ENCODE measurements around the gene CGB5. TPM values are rescaled to one million over a fixed set of nuclear protein-coding genes. Genes with fewer than 3 reads are reported as not detected.

Gene CGB5
- total RNA-seq, 4 donors from 2014 or later = not detected

DNA sequence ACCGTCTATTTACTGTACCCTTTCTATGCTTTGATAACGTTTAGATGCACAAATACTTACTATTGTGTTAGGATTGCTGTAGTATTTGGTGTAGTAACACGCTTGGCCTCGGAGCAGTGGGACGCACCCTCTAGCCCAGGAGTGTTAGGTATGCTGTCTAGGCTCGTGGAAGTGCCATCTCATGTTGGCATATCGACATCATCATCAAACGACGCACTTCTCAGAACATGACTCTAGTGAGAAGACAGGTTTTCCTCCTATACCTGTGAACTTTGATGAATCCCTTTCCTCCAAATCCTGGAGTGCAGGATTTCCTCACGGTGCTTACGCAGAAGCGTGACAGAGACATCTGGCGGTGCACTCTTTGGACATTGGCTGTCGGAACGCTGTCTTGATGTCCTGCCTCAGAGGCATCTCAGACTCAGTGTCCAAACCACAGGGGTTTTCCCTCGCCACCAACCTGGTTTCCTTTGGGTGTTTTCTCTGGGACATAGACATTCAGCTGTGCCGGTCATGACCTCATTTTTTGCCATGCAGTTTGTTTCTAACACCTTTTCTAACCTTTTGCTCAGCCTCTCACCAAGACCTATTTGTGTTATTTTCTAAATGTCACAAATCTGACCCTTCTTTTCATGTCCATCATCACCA lies 47.9 kb downstream of the CGB5 start:
- no peak for DNase-seq (ENCODE audit: extremely low spot score)
- H3K27me3 ChIP-seq = no peaks in the 10 kb centered on the region
- peaks cover 28 to 49% (median 37%) of the 10 kb centered on the region in 4 donors for H3K4me1 ChIP-seq
- WGBS = 93% methylated on average over 17 of the region's 17 CpGs
- peaks cover 58 to 97% (median 82%) of the 10 kb centered on the region in 4 donors for H3K36me3 ChIP-seq
- no peak for TF ChIP-seq POLR2A (IDR thresholded peaks at IDR 0.05; ENCODE audit: low read depth)
- TF ChIP-seq POLR2AphosphoS5 (IDR thresholded peaks at IDR 0.05) = no peak
- TF ChIP-seq CTCF (IDR thresholded peaks at IDR 0.05) = no peak
- TF ChIP-seq EP300 (IDR thresholded peaks at IDR 0.05) = no peak
- intact Hi-C loops (cut with DNase I) = no loop called here
- H3K27ac ChIP-seq (replicated peaks in 1 of 4) = no peak overlapping the region
- no peaks in the 10 kb centered on the region for H3K9me3 ChIP-seq
- no peak overlapping the region for H3K4me3 ChIP-seq

DNA sequence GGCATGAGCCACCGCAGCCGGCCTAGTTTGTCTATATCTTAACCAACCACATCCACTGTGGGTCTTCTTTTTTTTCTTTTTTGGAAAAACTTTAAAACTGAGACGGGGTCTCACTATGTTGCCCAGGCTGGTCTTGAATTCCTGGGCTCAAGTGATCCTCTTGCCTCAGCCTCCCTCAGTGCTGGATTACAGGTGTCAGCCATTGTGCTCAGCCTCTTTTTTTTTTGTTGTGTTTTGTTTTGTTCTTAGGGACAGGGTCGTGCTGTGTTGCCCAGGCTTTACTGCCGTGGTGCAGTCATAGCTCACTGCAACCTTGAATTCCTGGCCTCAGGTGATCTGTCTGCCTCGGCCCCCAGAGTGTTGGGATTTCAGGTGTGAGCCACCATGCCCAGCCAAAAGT lies 49.0 kb downstream of the CGB5 start:
- 92% methylated on average over 6 of the region's 6 CpGs for WGBS
- TF ChIP-seq CTCF (IDR thresholded peaks at IDR 0.05) (no peak), POLR2A (IDR thresholded peaks at IDR 0.05; ENCODE audit: low read depth) (no peak), POLR2AphosphoS5 (IDR thresholded peaks at IDR 0.05) (no peak), EP300 (IDR thresholded peaks at IDR 0.05) (no peak)

More for the DNA sequence above, 49.0 kb downstream of the CGB5 start:
- intact Hi-C loops (cut with DNase I) = no loop called here
- Histone ChIP-seq H3K9me3 (no peaks in the 10 kb centered on the region), H3K4me1 (peaks cover 16 to 41% (median 29%) of the 10 kb centered on the region in 4 donors), H3K27ac (replicated peaks in 1 of 4) (no peak overlapping the region), H3K27me3 (no peaks in the 10 kb centered on the region), H3K4me3 (no peak overlapping the region), H3K36me3 (peaks cover 65 to 99% (median 91%) of the 10 kb centered on the region in 4 donors)
- no peak for DNase-seq (ENCODE audit: extremely low spot score)

Small RNA genes within 50 kb of the gene (small RNA-seq; reads per million reads assigned to genes)
- gene MIR6798 = 0 reads per million in 3 donors
- 0 reads per million in 3 donors for gene RN7SL708P

Other genes starting within 250 kb of the CGB5 start
- gene BCAT2, start 232.8 kb upstream of the CGB5 start, total RNA-seq = 10 to 100 TPM; 59.0 to 93.3 (median 63.9) TPM
- 1 to 10 TPM; 7.1 to 8.9 (median 7.8) TPM for gene HSD17B14, start 207.4 kb upstream of the CGB5 start, total RNA-seq
- 10 to 100 TPM; 11.4 to 27.4 (median 18.9) TPM for gene PLEKHA4, start 175.2 kb upstream of the CGB5 start, total RNA-seq
- gene PPP1R15A, start 171.4 kb upstream of the CGB5 start, total RNA-seq = 10 to 100 TPM; 40.3 to 98.7 (median 64.4) TPM
- 1 to 10 TPM in 1 of 4 donors, under 1 TPM in 3; 0.75 to 1.3 (median 0.83) TPM for gene TULP2, start 145.1 kb upstream of the CGB5 start, total RNA-seq
- gene NUCB1, start 143.5 kb upstream of the CGB5 start, total RNA-seq = 100 to 1,000 TPM; 179 to 356 (median 284) TPM
- gene DHDH, start 110.1 kb upstream of the CGB5 start, total RNA-seq = under 1 TPM in 1 of 4 donors, not detected in 3; 0.57 TPM
- gene BAX, start 89.0 kb upstream of the CGB5 start, total RNA-seq = 10 to 100 TPM; 39.0 to 50.4 (median 42.3) TPM
- gene FTL, start 78.5 kb upstream of the CGB5 start, total RNA-seq = 1,000 to 10,000 TPM; 3,246 to 4,339 (median 3,896) TPM
- 10 to 100 TPM; 33.3 to 39.3 (median 37.3) TPM for gene GYS1, start 50.5 kb upstream of the CGB5 start, total RNA-seq
- gene RUVBL2, start 50.0 kb upstream of the CGB5 start, total RNA-seq = 100 to 1,000 TPM in 2 of 4 donors, 10 to 100 TPM in 2; 72.7 to 113 (median 97.6) TPM
- not detected for gene LHB, start 26.8 kb upstream of the CGB5 start, total RNA-seq
- gene CGB3, start 19.5 kb upstream of the CGB5 start, total RNA-seq = not detected
- not detected for gene CGB2, start 12.0 kb upstream of the CGB5 start, total RNA-seq
- gene CGB1, start 7.0 kb upstream of the CGB5 start, total RNA-seq = not detected
- not detected for gene CGB8, start 5.3 kb downstream of the CGB5 start, total RNA-seq
- not detected for gene CGB7, start 13.9 kb downstream of the CGB5 start, total RNA-seq
- gene NTF4, start 21.0 kb downstream of the CGB5 start, total RNA-seq = not detected
- not detected for gene KCNA7, start 28.9 kb downstream of the CGB5 start, total RNA-seq
- gene SNRNP70, start 41.6 kb downstream of the CGB5 start, total RNA-seq = 100 to 1,000 TPM; 101 to 209 (median 145) TPM
- 10 to 100 TPM in 3 of 4 donors, 1 to 10 TPM in 1; 7.5 to 21.4 (median 15.5) TPM for gene LIN7B, start 70.5 kb downstream of the CGB5 start, total RNA-seq
- 1 to 10 TPM in 3 of 4 donors, under 1 TPM in 1; 0.83 to 3.3 (median 1.9) TPM for gene C19orf73, start 75.3 kb downstream of the CGB5 start, total RNA-seq
- 1 to 10 TPM; 3.3 to 8.4 (median 5.3) TPM for gene PPFIA3, start 75.7 kb downstream of the CGB5 start, total RNA-seq
- gene HRC, start 111.5 kb downstream of the CGB5 start, total RNA-seq = 10 to 100 TPM in 1 of 4 donors, 1 to 10 TPM in 2, under 1 TPM in 1; 0.83 to 11.1 (median 4.1) TPM
- gene TRPM4, start 113.9 kb downstream of the CGB5 start, total RNA-seq = 10 to 100 TPM; 19.9 to 38.8 (median 27.9) TPM

Data from esophagus muscularis mucosa (tissue), 4 donors.